Fibroblast of peridontal ligament (primary cell): Measurements from ENCODE around the gene RAB38.

Experiments
- DNase-seq: peaks from one replicate; pipeline ENCODE4 v3.0.0-alpha.2; 2010; ENCODE audit errors: extremely low read depth

Gene RAB38

DNA sequence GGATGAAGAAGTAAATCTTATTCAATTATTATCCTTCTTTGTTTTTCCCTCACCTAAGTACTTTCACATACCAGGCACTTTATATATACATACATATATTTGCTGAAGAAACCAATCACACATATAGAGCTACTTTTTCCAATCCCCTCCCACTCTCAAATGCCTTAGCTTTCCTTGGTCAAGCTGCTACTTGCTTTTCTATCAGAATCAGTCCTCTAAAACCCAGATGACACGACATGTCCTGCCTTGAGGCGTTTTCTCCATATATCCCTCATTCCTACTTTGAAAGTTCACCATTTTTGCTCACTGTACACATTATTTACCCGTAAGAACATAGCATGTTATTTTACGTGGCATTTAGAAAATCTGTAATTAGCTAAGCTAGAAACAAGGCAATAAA lies 5.4 kb downstream of the RAB38 start:
- no peak for DNase-seq

DNA sequence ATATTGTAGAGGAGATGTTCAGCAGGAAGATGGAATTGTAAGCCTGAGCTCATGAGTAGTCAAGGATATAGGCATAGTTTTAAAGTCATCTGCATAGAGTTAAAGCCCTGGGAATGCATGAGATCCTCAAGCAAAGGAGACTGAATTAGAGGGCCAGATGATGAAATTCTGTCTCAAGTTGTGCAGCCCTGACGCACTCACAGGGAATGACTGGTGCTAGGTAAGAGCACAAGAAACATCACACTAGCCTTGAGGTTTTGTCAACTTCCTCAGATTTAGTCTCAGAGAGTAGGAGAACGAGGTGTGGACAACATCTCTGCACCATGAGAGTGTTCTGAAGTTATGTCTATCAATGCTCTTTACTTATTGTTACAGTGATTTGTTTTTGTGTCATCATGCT lies 5.8 kb downstream of the RAB38 start:
- peak; percentile 43 for DNase-seq

DNA sequence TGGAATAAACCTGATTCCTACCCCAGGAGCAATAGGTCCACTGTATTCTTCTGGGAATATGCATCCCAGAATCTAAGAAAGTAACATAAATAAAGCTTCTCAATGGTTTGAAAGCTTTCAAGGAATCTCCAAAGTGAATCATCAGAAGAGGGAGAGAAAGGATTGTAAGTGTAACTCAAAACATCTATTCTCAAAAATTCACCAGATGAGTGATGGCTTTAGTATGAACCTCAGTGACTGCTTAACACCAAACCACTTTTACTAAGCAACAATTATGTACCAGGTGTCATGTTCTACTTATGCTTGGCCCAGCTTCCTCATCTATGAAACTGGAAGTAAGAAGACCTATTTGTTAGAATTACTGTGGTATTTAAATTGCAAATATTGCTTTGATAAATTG lies 7.4 kb downstream of the RAB38 start:
- DNase-seq = peak; percentile 60

DNA sequence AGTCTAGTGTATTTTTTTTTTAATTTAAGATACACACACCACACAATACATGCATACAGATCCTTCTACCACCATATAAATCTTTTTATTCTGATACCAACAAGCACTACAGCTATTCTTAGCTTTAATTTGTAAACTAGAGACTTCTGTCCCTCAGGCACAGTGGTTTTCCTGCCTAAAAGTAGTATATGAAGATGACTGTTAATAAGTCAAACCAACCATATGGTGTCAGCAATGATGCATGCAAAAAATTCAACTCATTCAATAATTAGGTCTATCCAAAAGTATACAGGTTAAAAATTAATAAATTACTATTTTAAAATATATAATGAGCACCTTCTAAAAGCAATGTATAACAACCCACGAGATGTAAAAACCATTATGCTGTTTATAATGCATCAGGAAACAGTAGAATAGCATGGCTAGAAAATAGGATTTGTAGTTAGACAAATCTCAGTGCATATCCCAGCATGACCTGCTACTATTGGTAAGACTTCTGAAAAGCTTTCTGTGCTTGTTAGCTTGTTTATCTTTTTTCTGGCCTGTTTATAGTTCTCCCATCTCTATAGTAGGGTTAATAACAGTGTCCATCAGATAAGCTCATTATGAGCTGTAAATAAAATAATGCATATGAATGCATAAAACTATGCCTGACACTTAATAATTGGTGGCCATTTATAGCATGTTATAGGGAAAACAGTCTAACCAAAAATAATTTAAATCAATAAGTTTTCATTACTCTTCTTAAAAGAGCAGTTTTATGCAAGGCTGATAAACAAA lies 10.2 kb downstream of the RAB38 start:
- DNase-seq = no peak

DNA sequence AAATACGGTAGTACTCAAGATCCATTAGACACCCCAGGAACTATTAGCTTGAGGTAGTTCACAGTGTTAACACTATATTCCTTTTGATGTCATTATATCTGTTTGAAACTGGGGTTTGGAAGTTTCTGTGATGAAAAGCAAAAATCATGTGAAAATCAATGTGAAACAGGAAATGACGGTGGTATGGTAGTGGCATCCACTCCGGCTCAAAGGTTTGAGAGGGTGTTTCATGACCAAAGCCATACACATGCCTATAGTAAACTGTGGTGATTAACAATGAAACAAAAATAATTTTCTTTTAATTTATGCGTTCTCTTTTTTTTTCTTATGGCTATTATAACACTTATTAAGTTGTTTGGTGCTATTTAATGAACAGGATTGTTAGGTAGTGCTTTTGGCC lies 10.9 kb downstream of the RAB38 start:
- no peak for DNase-seq

DNA sequence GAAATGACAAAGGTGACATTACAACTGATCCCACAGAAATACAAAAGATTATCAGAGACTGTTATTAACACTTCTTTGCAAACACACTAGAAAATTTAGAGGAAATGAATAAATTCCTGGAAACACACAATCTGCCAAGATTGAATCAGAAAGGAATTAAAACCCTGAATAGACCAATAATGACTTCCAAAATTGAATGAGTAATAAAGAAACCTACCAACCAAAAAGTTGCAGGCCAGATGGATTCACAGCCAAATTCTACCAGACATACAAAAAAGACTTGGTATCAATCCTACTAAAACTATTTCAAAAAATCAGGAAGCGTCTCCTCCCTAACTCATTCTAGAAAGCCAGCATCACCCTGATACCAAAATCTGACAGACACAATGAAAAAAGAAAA lies 17.2 kb downstream of the RAB38 start:
- peak; percentile 57 for DNase-seq

DNA sequence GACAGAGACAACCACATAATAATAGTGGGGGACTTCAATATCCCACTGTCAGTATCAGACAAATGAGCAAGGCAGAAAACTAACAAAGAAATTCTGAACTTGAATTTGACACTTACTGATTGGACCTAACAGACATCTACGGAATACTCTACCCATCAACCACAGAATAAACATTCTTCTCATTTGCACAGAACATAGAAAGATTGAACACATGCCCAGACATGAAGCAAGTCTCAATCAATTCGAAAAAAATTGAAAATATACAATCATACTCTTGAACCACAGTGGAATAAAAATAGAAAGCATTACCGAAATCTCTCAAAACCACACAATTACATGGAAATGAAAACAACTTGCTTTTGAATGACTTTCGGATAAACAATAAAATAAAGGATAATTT lies 17.9 kb downstream of the RAB38 start:
- peak; percentile 92 for DNase-seq

DNA sequence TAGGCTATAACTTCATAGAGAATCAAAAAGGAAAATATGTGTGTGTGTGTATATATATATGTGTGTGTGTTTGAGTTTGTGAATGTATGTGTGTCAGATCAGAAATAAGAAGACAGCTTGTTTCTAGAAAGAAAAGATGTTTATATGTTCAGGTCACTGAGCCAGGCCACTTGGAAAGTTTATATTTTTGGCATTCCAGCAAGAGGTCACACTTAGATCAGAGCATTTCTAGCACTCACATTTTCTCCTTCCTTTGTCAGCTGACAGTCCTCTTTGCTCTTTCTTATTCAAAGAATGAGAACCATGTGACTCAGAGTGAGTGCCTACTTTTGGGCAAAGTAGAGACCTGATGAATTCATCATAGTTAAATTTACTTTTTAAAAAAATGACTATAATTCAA lies 22.9 kb downstream of the RAB38 start:
- peak; percentile 69 for DNase-seq

DNA sequence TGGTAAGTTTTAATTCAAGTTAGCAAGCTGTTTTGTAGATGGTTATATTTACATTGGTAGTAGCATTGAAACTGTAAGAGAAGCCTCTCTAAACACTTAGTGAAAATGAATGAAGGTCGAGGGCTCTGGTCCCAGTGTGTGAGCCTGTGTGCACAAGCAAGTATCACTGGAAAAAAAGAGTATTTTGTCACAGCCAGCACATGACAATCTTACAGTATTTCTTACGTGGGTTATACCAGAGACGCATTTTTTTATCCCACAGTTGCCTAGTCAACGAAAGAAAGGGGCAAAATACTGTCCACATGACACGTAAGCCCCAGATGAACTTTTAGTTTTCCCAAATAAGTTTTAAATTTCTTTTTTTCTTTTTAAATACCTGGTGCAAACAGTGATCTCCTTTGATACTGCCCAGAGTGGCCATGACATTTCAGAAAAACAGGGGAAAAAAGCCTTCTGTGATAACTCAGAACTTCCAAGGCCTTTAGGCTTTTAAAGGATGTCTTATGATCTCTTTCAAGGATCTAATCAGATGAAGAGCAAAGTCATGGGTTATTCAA lies 23.5 kb downstream of the RAB38 start:
- DNase-seq = no peak

DNA sequence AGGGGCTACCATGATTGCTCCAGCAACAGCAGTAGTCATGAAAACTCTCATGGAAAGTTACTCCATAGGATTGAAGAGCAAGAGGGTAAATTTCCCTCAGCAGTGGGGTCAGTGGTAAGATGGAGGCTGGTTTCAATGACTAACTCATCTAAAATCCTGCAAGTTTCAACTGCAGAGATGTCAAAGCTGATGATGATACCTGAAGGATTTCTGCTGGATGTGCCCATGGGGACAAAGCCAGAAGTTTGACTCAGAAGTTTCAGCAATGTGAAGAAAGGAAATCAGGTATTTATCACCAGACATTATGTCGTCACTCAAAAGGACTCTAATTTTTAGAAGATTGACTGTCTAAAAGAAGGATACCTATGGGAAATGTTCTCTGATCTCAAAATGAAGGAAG lies 29.1 kb downstream of the RAB38 start:
- DNase-seq = no peak

DNA sequence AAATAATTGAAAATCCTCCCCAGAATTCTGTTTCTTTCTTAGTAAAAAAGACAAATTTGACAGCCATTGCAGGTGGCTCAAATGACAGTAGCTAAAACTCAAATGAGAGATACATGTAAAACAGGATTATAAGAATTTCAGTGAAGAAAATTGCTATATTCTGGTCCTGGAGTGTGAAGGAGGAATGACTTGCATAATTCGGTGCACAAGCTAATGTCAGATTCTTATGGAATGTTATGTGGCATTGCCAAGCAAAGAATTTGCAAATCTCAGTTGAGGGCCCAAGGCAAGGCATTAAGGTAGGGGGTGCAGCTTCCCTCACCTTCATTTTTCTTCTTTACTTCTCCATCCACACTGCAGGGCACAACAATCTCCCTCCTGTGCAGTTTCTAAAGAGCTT lies 35.4 kb downstream of the RAB38 start:
- no peak for DNase-seq

DNA sequence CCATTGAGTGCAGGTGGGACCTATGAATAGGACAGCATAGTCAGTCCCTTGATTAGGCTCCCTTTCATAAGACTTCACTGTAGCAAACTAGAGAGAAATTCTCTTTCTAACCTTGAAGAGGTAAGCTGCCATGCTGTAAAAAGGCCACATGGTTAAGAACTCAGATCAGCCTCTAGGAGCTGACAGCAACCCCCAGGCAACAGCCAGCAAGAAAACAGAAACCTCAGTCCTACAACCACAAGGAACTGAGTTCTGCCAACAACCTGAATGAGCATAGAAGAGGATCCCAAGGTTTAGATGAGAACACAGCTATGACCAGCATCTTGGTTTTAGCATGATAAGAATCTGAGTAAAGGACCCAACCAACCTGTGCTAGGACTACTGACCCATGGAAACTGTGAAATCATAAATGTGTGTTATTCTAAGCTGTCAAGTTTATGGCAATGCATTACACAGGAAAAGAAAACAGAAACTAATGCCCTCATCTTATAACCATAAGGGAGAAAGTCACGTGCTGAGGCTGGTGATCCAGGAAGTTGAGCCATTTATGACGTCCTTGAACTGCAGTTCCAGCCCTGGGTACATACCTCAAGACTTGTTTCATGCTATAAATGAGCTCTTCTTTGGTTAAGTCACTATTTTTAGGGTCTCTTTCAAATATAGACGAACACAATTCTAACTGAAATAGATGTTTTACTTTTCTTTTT lies 43.3 kb downstream of the RAB38 start:
- no peak for DNase-seq

DNA sequence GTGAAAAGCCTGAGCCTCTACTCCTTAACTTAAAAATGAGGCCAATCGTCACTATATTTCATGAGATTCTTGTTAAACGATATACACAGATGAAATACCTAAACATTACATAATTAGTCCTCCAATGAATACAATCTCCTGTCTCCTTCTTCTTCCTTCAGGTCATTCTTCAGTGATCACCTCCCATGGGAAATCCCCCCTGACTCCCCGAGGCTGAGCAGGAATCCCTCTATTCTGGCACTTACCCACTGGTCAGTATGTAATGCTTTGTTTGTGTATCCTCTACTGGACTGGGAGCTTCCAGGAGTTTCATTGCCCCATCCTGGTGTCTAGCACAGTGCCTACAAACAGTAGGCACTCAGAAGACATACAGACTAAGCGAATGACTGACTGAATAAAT lies 52.3 kb downstream of the RAB38 start:
- DNase-seq = no peak

DNA sequence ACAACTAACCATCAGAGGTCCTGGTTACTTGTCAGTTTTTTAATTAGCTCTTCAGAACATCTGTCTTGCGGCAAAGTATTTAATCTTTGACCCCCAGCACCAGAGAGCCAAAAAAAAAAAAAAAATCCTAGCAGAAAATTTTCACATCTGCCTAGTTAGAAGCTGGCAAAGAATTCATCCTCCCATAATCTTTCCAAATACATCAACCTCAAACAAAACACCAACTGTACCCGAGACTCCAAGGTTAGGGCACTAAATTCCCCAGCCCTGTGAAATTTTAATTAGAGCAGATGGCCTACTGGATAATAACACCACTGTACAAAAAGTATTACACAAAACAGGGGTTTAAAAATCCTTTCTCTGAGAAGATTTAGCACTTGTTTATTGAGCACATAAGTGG lies 55.7 kb downstream of the RAB38 start:
- DNase-seq = no peak

DNA sequence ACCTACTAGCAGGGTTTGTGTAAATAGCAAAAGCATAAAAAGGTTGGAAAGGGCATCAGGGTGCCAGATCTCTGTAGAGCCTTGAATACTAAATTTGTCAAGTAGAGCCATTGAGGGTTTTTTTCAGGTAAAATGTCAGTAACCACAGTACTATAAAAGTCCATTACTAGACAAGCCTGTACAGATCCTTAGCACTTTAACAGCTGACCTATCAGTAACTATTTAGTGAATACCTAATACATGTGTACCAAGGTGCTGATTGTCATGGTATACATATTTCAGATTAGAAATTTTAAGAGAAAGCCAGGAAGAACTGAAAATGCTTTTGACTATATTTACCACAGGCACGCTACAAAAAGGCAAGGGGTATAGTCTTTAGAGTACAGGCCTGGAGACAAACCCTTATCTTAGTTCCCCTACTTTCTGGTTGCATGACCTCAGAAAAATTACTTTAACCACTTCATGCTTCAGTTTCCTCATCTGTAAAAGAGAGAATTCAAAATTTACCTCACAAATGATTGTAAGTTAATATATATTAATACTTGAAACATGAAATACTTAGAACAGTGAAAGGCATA lies 57.9 kb downstream of the RAB38 start:
- no peak for DNase-seq

DNA sequence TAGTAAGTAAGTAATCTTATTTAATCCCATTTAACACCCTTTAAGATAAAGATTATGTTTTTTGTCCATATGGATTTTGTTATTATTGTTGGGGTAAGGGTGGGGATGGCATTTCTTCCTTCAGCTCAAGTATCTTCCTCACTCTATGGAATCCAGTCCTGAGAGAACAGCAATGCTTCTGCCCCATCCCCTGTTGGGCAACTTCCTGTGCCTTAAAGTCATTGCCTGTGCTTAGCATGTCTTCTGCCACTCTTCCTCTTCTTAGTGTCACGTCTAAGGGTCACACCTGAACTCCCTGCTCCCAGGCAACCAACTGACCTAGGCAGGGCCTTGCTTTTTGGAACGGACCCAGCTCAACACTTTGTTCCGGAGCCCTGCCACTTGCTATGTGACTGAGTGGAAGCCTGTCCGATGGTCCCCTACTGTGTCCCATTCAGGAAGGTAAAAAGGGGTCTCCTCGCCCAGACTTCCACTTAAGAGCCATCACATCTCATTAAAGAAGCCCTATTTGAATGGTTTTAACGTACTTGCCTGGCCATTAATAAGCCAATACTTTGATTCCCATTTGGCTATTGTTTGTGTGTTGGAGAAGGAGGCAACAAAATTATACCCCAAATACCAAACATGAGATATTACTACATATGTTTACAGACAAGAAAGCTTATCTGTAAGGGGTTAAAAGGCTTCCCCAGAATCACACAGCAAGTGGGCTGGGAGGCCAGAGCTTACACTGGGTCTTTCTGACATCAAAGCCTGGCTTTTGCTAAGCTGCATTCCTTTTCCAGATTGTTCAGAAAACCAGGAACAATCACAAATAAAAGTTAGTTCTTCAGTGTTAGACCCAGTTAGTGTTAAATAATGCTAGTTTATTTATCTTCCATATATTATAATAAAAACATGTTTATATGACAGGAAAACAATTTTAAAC lies 59.2 kb downstream of the RAB38 start:
- DNase-seq = no peak

DNA sequence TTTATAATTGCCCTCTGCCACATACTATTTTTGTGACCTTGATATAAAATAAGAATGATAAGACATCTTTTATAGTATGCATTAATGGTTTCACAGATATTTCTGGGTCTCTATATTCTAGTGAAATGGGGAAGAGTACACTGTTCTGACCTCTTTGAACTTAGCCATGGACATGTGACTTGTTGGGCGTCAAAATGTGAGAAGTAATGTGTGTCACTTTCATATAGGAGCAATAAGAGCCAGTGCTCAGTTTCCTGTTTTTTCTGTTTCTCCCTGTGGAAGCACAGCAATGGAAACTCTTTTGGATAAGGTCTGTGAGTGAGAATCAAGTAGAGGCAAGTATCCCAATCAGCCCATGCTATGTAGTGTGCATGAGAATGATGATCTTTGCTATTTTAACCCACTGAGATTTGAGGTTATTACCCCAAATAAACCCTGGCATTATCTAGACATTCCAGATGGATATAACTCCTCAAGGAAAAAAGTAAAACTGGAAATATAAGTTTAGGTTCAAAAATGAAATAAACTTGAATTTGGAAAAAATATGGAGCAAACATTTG lies 60.7 kb downstream of the RAB38 start:
- DNase-seq = peak; percentile 7

DNA sequence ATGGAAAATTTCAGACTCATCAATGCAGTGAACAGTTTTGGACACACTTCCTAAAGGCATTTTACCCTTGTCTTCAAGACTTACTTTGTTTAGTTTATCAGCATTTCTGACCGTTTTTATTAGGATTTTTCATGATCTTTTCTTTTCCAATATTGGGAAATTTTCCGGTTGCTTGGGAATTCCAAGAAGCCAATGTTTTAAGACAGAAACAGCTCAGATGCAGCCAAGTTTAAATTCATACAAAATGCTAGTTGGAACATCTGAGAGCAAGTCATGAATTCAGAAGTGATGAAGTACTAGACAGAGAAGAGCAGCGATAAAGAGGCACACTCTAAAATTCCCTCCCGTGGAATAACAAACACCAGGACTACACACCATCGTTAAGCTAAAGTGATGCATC lies 68.6 kb downstream of the RAB38 start:
- no peak for DNase-seq

DNA sequence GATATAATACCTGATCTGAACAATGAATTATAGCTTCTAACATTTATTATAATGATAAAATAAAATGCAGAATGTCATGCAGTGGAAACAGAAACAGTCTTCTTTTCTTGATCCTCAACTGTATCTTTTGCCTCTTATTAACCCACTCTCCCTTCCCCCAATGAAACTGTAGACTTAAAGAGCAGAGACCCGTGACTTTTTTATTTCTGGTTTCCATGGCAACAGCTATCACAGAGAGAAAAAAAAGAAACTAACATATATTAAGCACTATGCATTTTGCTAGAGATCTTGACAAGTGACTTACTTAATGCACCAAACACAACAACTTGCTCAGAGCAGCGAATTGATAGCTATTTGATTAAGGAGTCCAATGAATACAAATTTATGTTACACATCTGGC lies 69.3 kb downstream of the RAB38 start:
- DNase-seq = no peak

DNA sequence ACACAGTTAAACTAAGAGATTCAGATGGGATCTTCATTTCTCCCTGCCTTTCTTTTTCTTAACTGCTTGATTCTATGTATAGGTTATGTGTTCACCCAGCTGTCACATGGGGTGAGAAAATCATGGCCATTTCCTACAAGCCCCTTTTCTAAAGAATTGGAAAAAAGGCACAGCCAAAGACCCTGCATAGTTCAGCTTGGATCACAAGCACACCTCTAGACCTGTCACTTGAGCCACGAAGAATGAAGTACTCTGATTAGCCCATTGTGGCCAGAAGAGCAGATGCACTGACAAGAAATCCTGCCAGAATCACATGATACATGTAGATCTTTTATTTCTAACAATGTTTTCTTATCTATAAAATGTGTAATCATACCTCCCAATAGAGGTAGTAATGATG lies 69.7 kb downstream of the RAB38 start:
- DNase-seq = no peak

DNA sequence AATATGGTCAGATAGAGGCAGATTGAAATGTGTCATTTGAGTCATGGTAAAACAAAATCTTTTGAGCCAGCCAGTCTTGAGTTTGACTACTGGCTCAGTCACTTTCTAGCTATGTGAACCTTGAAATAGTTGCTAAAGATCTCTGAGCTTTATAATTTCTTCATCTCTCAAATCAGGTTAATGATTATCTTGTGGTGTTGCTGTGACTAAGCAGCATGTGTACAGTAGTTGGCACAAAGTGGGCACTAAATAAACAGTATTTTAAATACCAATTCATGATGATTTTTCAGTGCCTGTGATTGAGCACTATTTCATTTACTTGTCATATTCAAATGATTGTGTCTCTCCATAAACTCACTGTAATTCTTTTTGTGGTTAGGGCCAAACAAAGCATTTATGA lies 70.8 kb downstream of the RAB38 start:
- peak; percentile 6 for DNase-seq
